Panc1 (cell line): ENCODE data around the gene VPS41. TPM values are rescaled to one million over a fixed set of nuclear protein-coding genes. Genes with fewer than 3 reads are reported as not detected.

Source experiments
- ATAC-seq: fragments of 200-7000 bp; cut with Tn5 transposase; 2 replicates; pipeline ENCODE4 v1.9.1; 2020; ENCODE audit warnings: mild to moderate bottlenecking, moderate library complexity
- BruUV-seq: library from RNA; stranded (reverse); fragments of 400-500 nt; replicated peaks from 2 replicates; lab custom pipeline; 2021; lab: Mats Ljungman, UMichigan
- CTCF ChIA-PET: fragments of 300-600 bp; sonication (Branson Sonifier 250); formaldehyde crosslinking; loops from one replicate; lab custom pipeline; 2022; ENCODE audit warnings: antibody characterized with exemption; lab: Charles Lee
- POLR2A ChIA-PET: fragments of 300-600 bp; sonication (Branson Sonifier 250); formaldehyde crosslinking; loops from one replicate; lab custom pipeline; 2022; ENCODE audit warnings: antibody characterized with exemption; lab: Charles Lee
- DNase-seq: peaks from one replicate; pipeline ENCODE4 v3.0.0-alpha.2; 2010; ENCODE audit warnings: low read depth, low spot score
- H3K27ac ChIP-seq: 2 replicates; pipeline ENCODE4 v1.5.1; 2011; ENCODE audit warnings: mild to moderate bottlenecking, low read length, inconsistent platforms
- H3K27me3 ChIP-seq: fragments of 200-500 bp; sonication (Bioruptor generic); 2 replicates; pipeline ENCODE4 v1.6.0; 2014; ENCODE audit warnings: low read length, inconsistent platforms; ENCODE audit not compliant: control insufficient read depth, insufficient read depth
- H3K36me3 ChIP-seq: fragments of 200-500 bp; sonication (Bioruptor generic); 2 replicates; pipeline ENCODE4 v1.5.1; 2014; ENCODE audit warnings: inconsistent platforms, mild to moderate bottlenecking, low read length, moderate library complexity; ENCODE audit not compliant: control insufficient read depth, insufficient read depth
- H3K4me1 ChIP-seq: 2 replicates; pipeline ENCODE4 v1.5.1; 2011; ENCODE audit warnings: inconsistent platforms, mild to moderate bottlenecking, low read length, moderate library complexity; ENCODE audit not compliant: control insufficient read depth, insufficient read depth
- H3K4me3 ChIP-seq, 2 experiments: 2 replicates each; pipeline ENCODE4 v1.5.1; 2011 to 2012; ENCODE audit warnings: low read depth in 2 of 2, low read length in 2 of 2, mild to moderate bottlenecking in 2 of 2, inconsistent platforms in 1 of 2, moderate library complexity in 1 of 2
- H3K9me3 ChIP-seq: fragments of 200-500 bp; sonication (Bioruptor generic); 2 replicates; pipeline ENCODE4 v1.5.1; 2014; ENCODE audit warnings: low read depth, mild to moderate bottlenecking, inconsistent platforms, low read length, moderate library complexity; ENCODE audit not compliant: control insufficient read depth, insufficient read depth
- CTCF ChIP-seq: fragments of 450-650 bp; IDR thresholded peaks from 2 replicates; pipeline ENCODE4 v1.5.1; 2017; ENCODE audit warnings: mild to moderate bottlenecking
- REST ChIP-seq, 2 experiments: IDR thresholded peaks; 2 replicates each; pipeline ENCODE4 v1.6.1; 2011 to 2012; ENCODE audit warnings: low read depth in 2 of 2, control low read depth in 1 of 2, low read length in 1 of 2, mild to moderate bottlenecking in 1 of 2, moderate library complexity in 1 of 2; ENCODE audit not compliant: insufficient read depth in 1 of 2
- SIN3A ChIP-seq: IDR thresholded peaks from 2 replicates; pipeline ENCODE4 v1.6.1; 2012; ENCODE audit warnings: low read depth, mild to moderate bottlenecking, low read length, moderate library complexity, borderline replicate concordance; ENCODE audit not compliant: insufficient read depth
- TCF7L2 ChIP-seq: IDR thresholded peaks from 2 replicates; pipeline ENCODE4 v1.6.1; 2011; ENCODE audit warnings: mild to moderate bottlenecking, low read depth, low read length, inconsistent platforms
- in situ Hi-C: cut with HindIII; loops from 2 replicates; pipeline ENCODE4 v1.10.0; 2016; ENCODE audit warnings: low sequenced_read_pairs, low pct_unique_long_range_greater_than_20kb
- intact Hi-C: fragments of 100-400 bp; cut with micrococcal nuclease; formaldehyde crosslinking; loops from one replicate; pipeline ENCODE4 v1.10.0; 2022; ENCODE audit not compliant: unreplicated experiment
- total RNA-seq: library from RNA; stranded (reverse); gene quantifications from one replicate; pipeline ENCODE4 v1.2.1, GENCODE V29; 2021; ENCODE audit not compliant: unreplicated experiment

Gene VPS41
- total RNA-seq, 1 experiment from 2014 or later, result 127 TPM

GRCh38 chr7:38889872-38890432 is 19.0 kb downstream of the VPS41 start:
- intact Hi-C loops, result no loop called here
- no TSS peak for BruUV-seq
- H3K27ac ChIP-seq, result no peak overlapping the region
- CTCF ChIA-PET, result no interaction called here
- DNase-seq, result no peak
- no peaks in the 10 kb centered on the region for H3K27me3 ChIP-seq
- in situ Hi-C loops, result no loop called here
- no peak for ATAC-seq
- no peaks in the 10 kb centered on the region for H3K4me1 ChIP-seq
- TF ChIP-seq SIN3A (no peak), CTCF (peak; percentile 15; the same call in 1 of the 2 replicates), REST (IDR thresholded peaks at IDR 0.05; ENCODE audit: insufficient read depth in 1 of 2, low read depth in 2 of 2, low read length in 1 of 2) (no peak)
- POLR2A ChIA-PET, result no interaction called here
- no peak overlapping the region for H3K4me3 ChIP-seq
- 0 out of 2 replicates have a peak, but pooled peaks cover 9% of the 10 kb centered on the region for H3K9me3 ChIP-seq
- no peaks in the 10 kb centered on the region for H3K36me3 ChIP-seq

DNA sequence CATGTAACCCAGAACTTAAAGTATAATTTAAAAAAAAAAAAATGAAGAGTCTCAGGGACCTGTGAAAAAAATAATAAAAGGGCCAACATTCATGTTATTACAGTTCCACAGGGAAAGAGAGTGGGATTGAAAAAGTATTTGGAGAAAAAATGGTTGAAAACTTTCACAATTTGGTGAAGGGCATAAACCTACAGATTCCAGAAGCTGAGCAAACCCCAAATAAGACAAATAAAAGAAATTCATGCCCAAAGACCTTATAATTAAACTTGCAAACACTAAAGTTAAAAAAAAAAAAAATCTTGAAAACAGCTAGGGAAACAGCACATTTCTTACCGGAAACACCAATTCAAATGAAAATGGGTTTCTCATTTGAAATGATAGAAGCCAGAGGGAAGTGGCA is 19.9 kb downstream of the VPS41 start:
- TF ChIP-seq CTCF (no peak), TCF7L2 (no peak)
- DNase-seq, result no peak
- ATAC-seq, result no peak
- intact Hi-C loops, result no loop called here
- ChIA-PET POLR2A (no interaction called here), CTCF (no interaction called here)
- in situ Hi-C loops, result no loop called here
- H3K4me1 ChIP-seq, result no peaks in the 10 kb centered on the region
- no TSS peak for BruUV-seq
- H3K4me3 ChIP-seq, result no peak overlapping the region
- 0 out of 2 replicates have a peak, but pooled peaks cover 9% of the 10 kb centered on the region for H3K9me3 ChIP-seq
- H3K36me3 ChIP-seq, result no peaks in the 10 kb centered on the region
- no peak overlapping the region for H3K27ac ChIP-seq
- H3K27me3 ChIP-seq, result no peaks in the 10 kb centered on the region
